OCI-LY1 (cell line): ENCODE data around the gene MTHFS.

ENCODE experiments used
- CTCF ChIP-seq: fragments of 200-600 bp; sonication (generic), shearing (Covaris generic); IDR thresholded peaks from 2 replicates; pipeline ENCODE4 v1.5.1; 2017; ENCODE audit warnings: mild to moderate bottlenecking, antibody characterized with exemption, low read length, moderate library complexity, mixed read lengths
- EZH2 ChIP-seq: fragments of 200-600 bp; sonication (generic), shearing (Covaris generic); IDR thresholded peaks from 2 replicates; pipeline ENCODE4 v1.8.0; 2017; ENCODE audit warnings: borderline replicate concordance, mixed run types, mild to moderate bottlenecking, antibody characterized with exemption, low read length, moderate library complexity, mixed read lengths

- TF ChIP-seq CTCF (no peak), EZH2 (no peak)
Observed at GRCh38 chr15:79872358-79873017, 24.3 kb downstream of the MTHFS start.
